ENCODE measurements around the gene UNC5A.

DNA sequence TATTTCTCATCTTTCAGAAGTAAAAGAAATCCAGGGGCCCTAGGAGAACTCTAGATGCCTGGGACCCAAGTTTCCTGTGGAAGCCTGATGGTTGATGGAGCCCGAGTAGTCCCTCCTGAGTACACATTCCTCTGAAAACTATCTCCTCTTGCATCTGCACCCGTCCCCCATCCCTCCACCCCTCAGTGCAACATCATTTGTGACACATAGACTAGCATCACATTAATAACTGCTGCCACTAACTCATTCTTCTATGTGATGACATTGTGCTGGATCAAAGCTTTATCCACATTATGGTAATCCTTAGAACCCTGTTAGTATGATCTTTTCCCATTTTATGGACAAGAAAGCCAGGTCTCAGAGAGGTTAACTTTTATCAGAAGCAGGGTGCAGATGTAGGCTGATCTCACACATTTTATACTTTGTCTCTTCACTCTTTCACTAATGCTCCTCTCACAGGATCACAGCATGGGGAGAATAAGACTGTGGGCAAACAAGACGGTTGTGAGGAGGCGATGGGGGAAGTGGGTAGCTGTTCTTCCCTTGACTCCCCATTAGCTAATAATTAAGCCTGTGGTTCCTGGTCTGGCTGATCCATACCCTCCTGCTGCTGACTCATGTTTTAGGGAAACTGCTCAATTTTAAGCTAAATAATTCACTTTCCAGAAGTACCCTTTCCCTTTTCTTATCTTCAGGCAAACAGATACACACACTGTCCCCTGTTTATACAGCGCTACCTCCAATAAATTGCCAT lies 92.7 kb downstream of the UNC5A start:
- no peak for TF ChIP-seq POLR2A (IDR thresholded peaks at IDR 0.05)
- TF ChIP-seq CTCF (IDR thresholded peaks at IDR 0.05) = no peak
